GM12874 (cell line): ENCODE data around the gene DDN.

Experiments
- TF ChIP-seq, protein P1 (sequence below): IDR thresholded peaks from 2 replicates; pipeline ENCODE4 v1.5.1; 2011; ENCODE audit warnings: low read depth, mild to moderate bottlenecking, control low read depth, low read length, moderate library complexity; ENCODE audit not compliant: insufficient read depth

Gene DDN

DNA sequence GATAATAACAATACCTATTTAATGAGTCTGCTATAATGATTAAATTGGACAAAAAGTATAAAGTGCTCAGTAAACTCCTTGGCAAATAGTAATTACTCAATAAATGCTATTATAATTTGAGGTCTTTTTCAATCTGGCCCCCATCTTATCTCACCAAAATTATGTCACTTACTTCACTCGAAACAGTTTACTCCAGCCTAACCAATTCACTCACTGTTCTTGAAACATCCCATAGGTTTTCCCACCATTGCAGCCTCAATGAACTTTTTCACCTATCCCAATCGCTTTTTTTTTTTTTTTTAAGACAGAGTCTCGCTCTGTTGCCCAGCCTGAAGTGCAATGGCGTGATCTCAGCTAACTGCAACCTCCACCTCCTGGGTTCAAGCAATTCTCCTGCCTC, 36.9 kb upstream of the DDN start:
- TF ChIP-seq, protein P1, sequence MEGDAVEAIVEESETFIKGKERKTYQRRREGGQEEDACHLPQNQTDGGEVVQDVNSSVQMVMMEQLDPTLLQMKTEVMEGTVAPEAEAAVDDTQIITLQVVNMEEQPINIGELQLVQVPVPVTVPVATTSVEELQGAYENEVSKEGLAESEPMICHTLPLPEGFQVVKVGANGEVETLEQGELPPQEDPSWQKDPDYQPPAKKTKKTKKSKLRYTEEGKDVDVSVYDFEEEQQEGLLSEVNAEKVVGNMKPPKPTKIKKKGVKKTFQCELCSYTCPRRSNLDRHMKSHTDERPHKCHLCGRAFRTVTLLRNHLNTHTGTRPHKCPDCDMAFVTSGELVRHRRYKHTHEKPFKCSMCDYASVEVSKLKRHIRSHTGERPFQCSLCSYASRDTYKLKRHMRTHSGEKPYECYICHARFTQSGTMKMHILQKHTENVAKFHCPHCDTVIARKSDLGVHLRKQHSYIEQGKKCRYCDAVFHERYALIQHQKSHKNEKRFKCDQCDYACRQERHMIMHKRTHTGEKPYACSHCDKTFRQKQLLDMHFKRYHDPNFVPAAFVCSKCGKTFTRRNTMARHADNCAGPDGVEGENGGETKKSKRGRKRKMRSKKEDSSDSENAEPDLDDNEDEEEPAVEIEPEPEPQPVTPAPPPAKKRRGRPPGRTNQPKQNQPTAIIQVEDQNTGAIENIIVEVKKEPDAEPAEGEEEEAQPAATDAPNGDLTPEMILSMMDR = no peak

DNA sequence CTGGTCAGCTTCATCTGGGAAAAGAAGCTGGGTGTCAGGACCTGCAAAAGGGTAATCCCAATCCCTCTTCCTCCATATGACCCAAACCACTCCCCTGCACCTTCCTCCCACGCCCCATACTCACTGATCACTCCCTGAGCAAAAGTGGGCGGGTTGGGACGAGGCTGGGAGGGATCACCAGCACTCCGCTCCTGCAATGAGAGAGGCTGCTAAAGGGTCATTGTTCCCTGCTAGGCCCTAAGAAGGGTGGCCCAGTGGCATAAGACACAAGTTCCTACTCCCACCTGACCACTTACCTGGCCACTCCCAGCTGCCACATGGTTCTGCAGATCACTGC, 35.1 kb upstream of the DDN start:
- TF ChIP-seq, protein P1 = no peak

DNA sequence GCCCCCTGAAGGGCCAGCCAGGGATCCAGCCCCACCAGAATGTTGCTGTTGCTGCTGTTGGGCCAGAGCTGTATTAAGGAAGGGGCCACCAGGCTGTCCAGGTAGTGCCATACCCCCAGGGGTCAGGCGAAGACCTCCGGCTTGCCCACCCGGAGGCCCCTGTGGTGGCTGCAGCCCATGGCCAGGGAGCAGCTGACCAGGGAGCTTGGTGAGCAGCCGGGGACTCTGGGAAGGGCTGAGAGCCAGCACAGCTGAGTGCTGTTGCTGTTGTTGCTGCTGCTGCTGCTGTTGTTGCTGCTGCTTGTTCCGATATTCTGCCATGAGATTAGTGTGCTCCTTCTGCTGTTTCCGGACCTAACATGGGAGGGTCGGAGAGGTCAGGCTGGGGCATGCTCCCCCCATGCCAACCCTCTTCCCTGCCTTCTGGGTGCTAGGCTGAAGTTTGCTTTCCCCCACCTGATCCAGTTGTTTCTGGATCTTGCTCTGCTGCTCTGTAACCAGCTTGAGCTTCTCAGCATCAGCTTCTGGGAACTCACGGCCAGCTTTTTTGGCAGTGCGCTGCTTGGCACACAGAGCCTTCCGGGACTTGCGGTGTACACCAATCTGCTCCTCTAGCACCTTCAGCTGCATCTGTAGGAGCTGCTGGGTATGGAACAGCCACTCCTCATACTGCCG, 34.6 kb upstream of the DDN start:
- TF ChIP-seq, protein P1 = no peak

DNA sequence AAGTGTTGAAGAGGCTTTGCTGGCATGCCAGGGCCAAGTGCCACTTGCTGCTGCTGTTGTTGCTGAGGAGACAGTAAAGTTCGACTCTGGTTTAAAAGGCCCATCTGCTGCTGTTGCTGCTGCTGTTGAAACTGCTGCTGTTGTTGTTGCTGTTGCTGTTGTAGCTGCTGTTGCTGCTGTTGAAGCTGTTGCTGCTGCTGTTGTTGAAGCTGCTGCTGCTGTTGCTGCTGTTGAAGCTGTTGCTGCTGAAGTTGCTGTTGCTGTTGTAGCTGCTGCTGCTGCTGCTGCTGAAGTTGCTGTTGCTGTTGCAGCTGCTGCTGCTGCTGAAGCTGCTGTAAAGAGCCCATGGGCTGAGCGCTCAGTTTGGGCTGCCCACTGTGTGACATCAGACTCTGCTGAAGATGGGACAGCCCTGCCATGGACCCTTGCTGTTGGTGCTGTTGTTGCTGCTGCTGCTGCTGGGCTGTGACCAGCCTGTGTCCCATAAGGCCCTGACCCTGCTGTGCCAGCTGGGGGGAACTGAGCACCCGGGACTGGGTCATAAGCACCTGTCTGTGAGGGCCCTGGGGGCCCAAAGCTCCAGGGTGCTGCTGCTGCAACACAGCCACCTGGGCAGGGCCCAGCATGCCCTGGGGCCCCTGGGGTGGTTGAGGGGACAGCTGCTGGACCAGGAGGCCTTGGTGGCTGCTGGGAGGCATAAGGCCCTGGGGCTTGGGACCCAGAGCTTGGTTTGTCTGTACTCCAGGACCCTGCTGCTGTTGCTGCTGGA, 33.7 kb upstream of the DDN start:
- TF ChIP-seq, protein P1 = no peak

DNA sequence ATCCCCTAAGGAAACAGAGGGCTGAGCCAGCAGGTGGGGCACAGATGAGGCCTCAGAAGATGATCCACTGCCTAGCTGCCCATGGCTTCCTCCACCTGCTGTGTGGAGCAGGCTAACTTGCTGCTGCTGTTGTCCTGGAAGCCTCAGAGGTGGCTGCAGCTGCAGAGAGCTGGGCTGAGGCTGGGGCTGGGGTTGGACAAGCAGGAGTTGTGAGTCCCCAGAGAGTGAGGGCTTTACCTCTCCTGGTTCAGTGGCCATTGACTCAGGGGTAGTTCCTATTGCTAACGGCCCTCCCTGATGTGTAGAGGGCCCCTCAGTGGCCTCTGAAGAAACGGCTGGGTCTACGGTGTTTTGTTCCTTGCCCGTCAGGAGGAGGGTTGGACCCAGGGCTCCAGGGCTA, 33.1 kb upstream of the DDN start:
- TF ChIP-seq, protein P1 = no peak

DNA sequence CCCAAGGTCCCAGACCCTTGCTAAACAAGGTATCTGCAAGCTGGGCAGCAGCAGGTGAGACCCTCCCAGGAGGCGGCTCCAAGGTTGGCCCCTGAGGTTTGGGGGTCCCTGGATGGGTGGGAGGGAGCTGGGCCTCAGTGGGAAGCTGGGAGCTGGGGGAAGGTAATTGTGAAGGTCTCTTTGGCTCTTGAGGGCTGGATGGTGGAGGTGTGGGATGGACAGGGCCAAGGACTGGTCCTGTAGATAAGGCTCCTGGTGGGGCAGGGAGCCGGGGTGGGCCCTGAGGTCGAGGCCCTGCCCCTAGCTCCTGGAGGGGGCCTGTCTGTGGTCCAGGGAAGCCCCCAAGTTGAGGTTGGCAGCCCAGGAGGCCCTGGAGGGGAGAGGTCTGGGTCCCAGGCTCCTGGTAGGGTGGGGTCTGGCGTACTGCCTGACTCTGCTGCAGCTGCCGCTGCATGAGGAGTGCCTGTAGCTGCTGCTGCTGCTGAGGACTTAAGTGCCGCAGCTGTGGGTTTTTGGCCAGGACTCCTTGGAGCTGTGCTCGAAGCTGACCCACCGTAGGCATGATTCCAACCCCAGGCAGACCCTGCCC, 32.5 kb upstream of the DDN start:
- TF ChIP-seq, protein P1 = no peak

DNA sequence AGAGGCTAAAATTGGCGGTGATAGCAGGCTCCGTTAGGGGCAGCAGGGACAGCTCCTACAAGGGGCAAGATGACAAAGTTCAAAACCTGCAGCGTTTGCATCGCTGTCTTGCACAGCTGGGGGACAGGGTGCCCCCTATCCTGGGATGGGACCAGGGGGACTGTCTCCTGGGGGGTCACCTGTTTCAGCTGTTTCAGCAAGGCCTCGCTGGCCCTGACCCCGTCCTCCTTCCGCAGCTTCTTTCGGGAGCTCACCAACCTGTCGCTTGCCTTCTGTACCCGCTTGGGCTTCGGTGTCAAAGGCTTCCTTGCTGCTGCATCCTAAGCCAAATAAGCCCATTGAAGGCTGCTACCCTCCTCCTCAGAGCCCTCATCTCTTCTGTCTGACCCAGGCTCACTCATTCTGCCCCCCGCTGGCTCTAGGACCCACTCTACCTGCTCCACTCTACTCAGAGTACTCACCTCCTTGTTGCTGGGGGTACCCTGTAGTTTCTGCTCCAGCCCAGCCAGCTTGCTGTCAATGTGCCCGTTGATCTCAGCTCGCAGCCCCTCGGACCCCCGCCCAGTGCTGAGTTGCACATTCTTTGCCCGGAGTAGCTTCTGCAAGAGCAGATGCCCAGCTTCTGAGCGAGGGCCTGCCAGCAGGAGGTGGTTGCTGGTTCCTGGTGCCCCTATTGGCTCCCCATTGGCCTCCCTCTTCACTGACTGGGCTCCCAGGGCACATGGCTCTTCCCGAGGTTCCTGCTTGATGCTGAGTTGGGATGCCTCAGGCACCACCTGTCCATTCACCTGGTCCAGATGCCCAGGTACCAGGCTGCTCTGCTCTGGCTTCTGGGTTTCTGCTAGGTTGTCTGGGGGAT, 31.8 kb upstream of the DDN start:
- TF ChIP-seq, protein P1 = no peak
